ENCODE data around the gene ECE1.
"Not testable (repeated sequence)": the region's sequence is repeated elsewhere in the genome, so short reads cannot be mapped to it uniquely, and the experiment has no call there.

Gene ECE1

DNA sequence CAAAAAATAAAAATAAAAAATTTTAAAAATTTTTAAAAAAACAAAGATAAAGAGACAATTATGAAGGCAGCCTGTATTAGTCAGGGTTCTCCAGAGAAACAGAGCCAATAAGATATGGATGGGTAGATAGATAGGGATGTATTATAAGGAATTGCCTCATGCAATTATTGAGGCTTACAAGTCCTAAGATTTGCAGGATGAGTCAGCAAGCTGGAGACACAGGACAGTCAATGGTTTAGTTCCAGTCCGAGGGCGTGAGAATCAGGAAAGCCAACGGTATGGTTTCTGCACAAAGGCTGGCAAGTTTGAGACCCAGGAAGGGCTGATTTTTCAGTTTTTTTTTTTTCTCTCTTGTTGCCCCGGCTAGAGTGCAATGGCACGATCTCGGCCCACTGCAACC lies 89.5 kb downstream of the ECE1 start:
- DNase-seq (ENCODE audit: extremely low spot score, insufficient read length, low read depth) (no peak), FAIRE-seq (no peak)

- no peak for FAIRE-seq
These were observed 91.3 kb downstream of the ECE1 start for GRCh38 chr1:21198929-21199328.

GRCh38 chr1:21192871-21193270 lies 97.4 kb downstream of the ECE1 start:
- DNase-seq (ENCODE audit: extremely low spot score, insufficient read length, low read depth) (no peak), FAIRE-seq (no peak)

More at GRCh38 chr1:21198929-21199328, 91.3 kb downstream of the ECE1 start:
- DNase-seq (ENCODE audit: extremely low spot score, insufficient read length, low read depth), result no peak

DNA sequence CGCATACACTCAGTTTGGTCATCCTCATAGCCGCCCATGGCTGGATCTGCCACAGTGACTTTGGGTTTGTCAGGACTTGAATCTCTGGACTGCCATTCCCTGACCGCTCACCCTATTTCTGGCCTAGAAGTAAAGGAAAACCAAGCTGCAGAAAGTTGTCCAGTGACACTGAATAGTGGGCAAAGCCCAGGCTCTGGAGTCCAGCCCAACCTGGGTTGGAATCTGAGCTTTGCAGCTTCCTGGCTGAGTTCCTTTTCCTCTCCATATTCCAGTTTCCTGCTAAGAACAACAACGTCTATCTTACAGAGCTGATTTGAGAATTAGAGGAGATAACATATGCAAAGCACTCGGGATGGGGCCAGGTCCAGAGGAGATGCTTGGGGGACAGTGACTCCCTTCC lies 98.0 kb downstream of the ECE1 start:
- DNase-seq (ENCODE audit: extremely low spot score, insufficient read length, low read depth) (no peak), FAIRE-seq (no peak)

GRCh38 chr1:21190771-21191170 lies 99.5 kb downstream of the ECE1 start:
- not testable (repeated sequence) for FAIRE-seq; DNase-seq (ENCODE audit: extremely low spot score, insufficient read length, low read depth)

DNA sequence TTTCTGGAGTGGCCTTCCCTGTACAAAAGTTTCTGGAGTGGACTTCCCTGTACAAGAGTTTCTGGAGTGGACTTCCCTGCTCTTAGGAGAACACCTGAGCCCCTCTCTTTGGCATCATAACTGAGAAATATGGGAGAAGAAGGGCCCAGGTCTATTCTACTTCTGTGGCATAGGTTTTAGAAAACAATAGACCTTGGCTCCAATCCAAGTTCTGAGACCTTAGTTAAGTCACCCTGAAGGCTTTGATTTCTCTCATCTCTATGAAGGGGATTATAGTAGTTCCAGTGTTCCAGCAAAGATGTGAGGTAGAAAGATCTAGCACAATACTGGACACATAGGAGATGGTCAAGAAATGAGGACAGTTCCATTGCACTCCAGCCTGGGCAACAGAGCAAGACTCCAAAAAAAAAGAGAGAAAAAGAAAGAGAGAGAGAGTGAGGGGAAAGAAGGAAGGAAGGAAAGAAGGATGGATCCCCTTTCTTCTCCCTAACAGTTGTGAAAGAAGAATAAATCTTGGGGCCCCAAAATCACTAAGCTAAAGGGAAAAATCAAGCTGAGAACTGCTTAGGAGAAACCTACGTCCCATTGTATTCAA lies 100.3 kb downstream of the ECE1 start:
- no peak for FAIRE-seq
- DNase-seq (ENCODE audit: extremely low spot score, insufficient read length, low read depth), result no peak

- DNase-seq (ENCODE audit: extremely low spot score, insufficient read length, low read depth) (no peak), FAIRE-seq (no peak)
These were observed 100.8 kb downstream of the ECE1 start for GRCh38 chr1:21189421-21189820.

DNA sequence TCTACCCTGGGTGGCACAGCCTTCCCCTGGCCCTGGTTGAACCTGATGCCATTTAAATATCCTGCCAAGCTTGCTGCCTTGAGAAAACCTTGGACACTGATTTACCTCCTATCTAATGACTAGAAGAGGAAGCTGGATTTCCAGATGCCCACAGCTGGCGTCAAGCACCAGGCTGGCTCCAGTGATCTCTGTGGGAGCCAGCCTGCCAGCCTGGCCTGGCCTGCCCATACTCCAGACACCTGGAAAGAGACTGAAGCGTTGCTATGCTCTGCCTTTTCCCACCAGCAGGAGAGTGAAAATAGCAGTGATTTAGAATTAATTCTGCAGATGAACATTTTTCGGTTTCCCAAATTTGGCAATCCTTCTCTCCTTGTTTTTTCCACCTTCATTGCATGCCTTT lies 102.0 kb downstream of the ECE1 start:
- no peak for DNase-seq (ENCODE audit: extremely low spot score, insufficient read length, low read depth)
- no peak for FAIRE-seq

- DNase-seq (ENCODE audit: extremely low spot score, insufficient read length, low read depth), result no peak
- no peak for FAIRE-seq
These were observed 105.0 kb downstream of the ECE1 start for GRCh38 chr1:21185221-21185731.

DNA sequence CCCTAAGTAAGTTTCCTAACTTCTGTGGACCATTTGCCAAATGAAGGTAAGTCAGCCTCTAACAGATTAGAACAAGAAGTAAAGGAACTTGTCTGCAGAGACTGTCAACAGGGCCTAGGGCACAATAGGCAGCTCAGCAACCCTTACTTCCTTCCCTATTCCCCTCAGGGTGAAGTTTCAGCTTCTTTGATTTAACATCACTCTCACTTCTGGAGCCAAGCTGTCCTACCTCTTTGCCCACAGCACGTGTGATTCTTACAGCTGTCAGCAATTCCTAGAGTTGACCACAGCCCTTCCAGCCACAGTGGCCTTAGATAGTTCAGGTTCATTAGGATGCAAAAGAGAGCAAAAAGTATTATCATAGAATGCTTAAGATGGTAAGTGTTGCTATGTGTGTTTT lies 106.0 kb downstream of the ECE1 start:
- peak; percentile 45 for FAIRE-seq
- no peak for DNase-seq (ENCODE audit: extremely low spot score, insufficient read length, low read depth)

DNA sequence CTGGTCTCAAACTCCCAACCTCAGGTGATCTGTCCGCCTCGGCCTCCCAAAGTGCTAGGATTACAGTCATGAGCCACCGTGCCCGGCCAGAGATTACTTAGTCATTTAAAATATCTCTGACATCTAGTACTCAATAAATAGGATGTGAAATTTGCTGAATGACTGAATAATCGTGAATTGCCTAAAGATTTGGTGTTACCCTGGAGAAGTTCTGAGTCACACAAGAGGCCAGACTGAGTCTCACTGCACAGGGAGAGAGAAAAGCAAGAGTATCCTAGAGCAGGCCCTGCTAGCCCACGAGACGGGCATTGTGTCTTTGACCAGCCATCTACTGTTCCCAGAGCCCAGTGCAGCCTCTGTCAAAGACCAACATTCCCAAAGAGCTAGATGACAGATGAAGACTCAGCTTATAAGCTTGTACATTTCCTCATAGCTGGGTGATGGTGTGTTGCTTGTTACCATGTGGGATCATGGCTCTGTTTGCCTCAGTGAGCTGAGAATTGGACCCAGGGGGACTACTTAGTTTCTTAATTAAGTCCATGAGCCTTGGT lies 108.0 kb downstream of the ECE1 start:
- FAIRE-seq, result no peak

DNA sequence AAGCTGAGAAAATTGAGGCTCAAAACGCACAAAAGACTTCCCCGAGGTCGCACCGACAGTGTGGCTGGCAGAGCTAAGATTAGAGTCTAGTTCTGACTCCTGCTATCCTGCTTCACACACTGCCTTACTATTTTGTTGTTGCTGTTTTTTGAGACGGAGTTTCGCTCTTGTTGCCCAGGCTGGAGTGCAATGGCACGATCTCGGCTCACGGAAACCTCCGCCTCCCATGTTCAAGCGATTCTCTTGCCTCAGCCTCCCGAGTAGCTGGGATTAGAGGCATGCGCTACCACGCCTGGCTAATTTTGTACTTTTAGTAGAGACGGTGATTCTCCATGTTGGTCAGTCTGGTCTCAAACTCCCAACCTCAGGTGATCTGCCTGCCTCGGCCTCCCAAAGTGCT lies 112.0 kb downstream of the ECE1 start:
- FAIRE-seq; DNase-seq (ENCODE audit: extremely low spot score, insufficient read length, low read depth): not testable (repeated sequence)

More for the DNA sequence above, 108.0 kb downstream of the ECE1 start:
- no peak for DNase-seq (ENCODE audit: extremely low spot score, insufficient read length, low read depth)

DNA sequence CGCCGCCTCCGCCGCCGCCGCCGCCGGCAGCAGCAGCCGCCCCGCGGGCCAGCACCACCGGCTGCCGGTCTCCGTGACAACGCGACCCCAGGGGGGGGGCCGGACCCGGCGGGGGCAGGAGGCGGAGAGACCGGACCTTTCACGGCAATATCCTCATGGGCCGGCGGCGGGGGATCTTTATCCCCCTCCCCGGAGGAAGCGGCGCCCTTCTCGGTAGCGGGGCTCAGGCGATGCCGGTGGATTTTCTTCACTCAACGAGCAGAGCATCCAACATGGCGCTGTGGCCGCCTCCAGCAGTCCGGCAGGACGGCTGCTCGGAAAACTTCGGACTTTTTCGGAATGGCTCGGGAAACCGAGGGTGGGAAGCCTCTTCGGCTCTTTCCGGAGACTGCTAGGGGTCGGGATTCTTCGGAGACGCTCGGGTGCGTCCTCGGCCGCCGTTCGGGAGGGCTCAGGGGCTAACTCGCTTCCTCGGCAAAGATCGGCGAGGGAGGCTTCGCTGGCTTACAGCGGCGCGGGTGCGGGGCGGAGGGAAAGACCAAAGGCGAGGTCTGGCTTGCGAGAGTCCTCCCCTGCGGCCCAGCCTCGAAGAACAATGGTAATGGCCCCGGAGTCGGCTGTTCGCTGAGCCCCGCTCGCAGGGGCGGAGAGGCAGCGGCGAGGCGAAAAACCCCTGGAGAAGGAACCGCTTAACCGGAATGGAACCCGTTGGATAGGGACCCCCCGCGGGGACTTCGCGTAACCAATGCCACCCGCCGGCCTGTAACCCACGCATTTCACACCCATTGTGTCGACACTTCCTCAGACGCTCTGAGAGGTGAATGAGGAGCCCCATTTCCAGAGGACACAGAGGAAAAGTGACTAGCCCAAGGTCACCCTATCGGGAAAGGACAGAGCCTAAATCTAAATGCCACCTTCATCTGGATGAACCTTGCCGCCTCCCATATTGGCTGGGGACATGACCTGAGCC lies 113.4 kb downstream of the ECE1 start, which contains the start of gene EIF4G3:
EIF4G3 (minus strand) TSS at position 312 of the 970 bp plus-strand sequence. CDS start 174,155 bp downstream, outside the sequence.
- FAIRE-seq, result peak; percentile 100

DNA sequence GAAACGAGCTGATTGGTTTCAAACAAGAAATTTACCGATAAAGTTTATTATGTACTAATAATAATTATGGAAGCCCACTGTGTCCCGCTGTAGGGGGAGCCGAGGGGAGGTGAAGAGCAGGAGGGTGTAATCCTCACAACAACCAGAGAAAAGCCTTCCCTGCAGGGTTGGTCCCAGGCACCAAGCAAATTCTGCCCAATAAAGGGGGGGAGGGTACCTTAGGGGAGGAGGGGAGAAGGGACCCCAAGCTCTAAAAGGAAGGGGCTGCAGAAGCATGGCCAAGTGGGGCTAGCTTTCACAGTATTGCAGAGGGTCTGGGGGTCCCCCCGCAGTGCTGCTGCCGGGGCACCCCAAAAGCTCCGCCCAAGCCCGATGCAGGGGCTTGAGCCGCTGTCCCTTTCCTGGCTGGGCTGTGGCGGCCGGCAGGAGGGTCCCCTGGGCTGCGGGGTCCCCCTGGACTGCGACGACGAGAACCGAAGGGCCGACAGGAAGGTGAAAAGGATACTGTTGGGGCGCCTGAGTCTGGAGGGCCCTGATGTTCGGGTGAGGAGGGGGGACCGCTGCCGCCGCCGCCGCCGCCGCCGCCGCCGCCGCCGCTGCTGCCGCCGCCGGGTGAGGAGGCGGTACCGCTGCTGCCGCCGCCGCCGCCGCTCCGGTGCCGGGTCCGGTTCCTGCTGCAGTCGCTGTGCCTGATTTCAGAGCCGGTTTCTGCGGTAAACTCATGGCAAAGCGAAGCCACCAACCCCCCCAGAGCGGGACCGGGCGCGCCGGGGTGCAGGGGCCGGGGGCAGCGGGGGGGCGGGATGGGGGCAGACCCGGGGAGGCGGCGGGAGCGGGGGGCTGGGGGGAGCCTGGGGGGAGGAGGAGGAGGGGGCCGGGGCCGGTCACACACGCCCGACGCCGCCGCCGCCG lies 114.3 kb downstream of the ECE1 start:
- no peak for FAIRE-seq
- DNase-seq (ENCODE audit: extremely low spot score, insufficient read length, low read depth), result no peak

More for the DNA sequence above, 113.4 kb downstream of the ECE1 start, which contains the start of gene EIF4G3:
- DNase-seq (ENCODE audit: extremely low spot score, insufficient read length, low read depth), result peak; percentile 90

DNA sequence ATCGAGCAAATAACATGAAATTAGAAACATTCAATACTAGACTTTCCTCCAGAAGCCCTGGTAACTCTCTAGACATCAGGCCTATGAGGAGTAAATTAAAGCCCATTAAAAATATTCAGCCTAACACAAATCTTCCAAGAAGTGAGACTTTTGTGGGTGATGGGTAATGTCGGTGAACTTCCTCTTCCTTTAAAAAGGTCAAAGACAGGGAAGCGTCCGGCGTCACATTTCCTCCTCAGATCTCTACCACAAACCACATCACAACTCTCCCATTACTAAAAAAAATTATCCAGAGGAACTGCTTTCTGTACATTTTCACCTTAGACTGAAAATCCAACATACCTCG lies 115.0 kb downstream of the ECE1 start:
- DNase-seq (ENCODE audit: extremely low spot score, insufficient read length, low read depth), result no peak
- FAIRE-seq, result peak; percentile 74

DNA sequence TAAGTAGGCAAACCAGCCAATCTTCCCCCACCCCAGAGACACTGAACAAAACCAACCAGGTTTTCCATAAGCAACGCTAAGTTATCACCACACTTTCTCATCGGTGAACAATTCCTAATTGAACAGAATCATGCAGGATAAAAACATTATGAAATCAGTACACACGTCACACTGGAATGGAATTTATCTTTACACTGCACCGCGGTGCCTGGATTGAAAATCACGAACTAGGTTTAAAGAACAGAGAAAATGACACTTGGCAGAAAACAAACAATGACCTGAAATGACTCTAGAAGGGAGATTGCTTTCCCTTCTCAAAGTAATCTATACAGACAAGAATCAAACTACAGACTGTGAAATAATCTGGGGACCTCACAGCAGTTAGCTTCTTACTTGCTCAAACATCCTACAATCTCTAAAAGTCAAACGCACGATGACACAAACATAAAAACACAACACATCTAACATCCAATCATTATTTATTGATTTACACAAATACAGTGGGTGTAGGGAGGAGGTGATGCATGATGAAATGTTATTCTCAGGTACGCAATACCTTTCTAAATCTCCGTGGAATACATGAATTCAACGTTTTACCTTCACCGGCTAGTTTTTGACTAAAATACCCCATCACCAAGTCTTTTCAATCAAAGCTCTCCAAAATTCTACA lies 115.5 kb downstream of the ECE1 start:
- DNase-seq (ENCODE audit: extremely low spot score, insufficient read length, low read depth) (no peak), FAIRE-seq (no peak)

DNA sequence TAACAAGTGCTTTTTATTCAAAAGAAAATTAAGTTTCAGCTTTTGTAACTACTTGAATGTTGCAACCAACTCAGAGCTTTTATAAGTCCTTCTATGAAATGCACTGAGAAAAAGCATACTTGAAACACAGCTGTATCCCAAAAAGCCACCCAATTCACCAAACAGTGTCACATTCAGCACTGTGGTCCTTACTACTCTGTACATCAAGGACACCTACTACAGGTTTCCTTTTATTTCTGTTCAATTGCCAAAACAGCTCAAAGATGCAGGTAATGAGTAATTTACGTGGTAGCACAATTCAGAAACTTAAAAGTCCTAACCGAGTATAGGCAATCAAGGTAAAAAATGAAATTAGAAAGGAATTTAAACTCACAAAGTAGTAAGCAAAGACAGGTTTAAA lies 116.0 kb downstream of the ECE1 start:
- FAIRE-seq (no peak), DNase-seq (ENCODE audit: extremely low spot score, insufficient read length, low read depth) (no peak)

- not testable (repeated sequence) for DNase-seq (ENCODE audit: extremely low spot score, insufficient read length, low read depth); FAIRE-seq
These were observed 117.2 kb downstream of the ECE1 start for GRCh38 chr1:21173096-21173495.

- not testable (repeated sequence) for DNase-seq (ENCODE audit: extremely low spot score, insufficient read length, low read depth); FAIRE-seq
These were observed 119.4 kb downstream of the ECE1 start for GRCh38 chr1:21170837-21171236.

Data from GM18507 (cell line).